Activated CD4-positive, alpha-beta T cell treated with anti-CD3 and anti-CD28 coated beads, Interleukin-2, Interleukin-4, amounts not matched to agents 100 ng/mL and 50 ng/mL, durations not matched to agents 16 hours and 8 hours (primary cell): ENCODE results near the gene TSPO2.

Experiments used
- DNase-seq: peaks from one replicate; pipeline ENCODE4 v3.0.0-alpha.2; 2020; ENCODE audit warnings: low spot score

Gene TSPO2

GRCh38 chr6:41075651-41076626, 33.7 kb downstream of the TSPO2 start:
- no peak for DNase-seq

DNA sequence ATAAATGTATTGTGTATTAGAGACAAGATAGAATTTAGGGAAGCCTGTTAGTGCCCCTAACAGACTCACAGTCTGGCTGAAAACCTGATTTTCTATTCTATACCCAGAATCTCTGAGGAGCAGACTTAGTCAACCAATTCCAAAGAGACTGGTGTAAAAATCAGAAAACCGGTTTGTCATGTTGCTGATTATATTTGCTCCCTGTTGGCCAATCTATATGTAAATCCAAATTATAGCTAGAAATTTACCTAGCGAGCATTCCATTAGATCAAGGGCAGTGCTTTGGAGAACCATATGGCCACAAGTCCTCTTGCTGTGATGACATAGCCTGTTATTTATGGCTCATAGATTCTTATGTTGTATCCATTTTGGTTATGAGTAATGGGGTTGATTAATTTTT, 35.3 kb downstream of the TSPO2 start:
- no peak for DNase-seq

GRCh38 chr6:41078101-41078500, 35.8 kb downstream of the TSPO2 start:
- no peak for DNase-seq

- DNase-seq, result no peak
Observed at GRCh38 chr6:41079080-41079479, 36.8 kb downstream of the TSPO2 start.

DNA sequence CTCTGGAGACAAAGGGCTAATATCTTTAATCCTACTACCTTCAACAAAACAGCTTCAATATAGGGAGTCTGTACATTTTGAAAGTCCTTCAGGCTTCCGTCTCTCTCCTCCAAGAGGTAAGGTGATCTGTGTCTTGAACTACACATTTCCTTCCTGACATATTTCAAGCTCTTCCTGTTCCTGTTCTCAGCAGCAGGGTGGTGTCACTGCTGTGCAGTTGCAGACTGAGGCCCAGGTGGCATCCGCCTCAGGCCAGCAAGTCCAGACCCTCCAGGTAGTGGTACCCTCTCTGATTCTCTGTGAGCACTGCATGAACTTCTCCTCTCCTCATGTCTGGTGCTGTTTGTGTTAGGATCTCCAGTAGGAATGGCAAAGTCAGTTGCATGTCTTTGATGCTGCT, 38.4 kb downstream of the TSPO2 start:
- peak; percentile 39 for DNase-seq

DNA sequence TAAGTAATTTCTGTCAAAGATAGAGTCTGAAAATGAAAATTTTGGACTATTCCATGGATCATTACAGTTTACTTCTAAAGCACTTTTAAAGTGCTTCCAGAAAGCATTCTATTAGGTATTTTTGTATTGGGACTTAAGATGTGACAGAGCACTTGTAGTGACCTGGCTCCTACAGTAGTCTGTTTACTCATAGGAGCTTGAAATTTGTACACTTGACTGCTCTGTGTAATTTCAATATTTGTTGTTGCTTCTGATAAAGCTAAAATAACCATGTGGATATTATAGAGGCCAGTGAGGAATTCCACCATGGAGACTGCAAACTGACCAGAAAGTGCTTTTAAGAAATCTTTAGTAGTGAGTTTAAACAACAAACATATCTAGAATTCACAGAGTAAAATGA, 40.8 kb downstream of the TSPO2 start:
- DNase-seq, result no peak

DNA sequence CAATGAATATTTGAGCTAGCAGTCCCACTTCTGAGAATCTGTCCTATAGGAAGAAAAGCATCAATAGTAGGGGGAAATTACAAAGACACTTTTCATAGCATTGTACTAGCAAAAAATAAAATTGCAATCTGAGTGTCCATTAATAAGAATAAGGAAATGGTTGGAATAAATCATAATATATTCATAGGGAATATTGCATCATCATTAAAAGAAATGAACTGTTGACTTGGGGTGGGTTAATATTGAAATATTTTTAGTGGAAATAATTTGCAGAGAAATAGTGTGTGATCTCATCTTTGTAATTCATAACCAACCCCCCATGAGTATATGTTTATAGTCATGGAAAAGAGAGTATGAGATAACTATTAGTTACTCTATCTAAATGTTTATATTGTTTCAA, 42.9 kb downstream of the TSPO2 start:
- no peak for DNase-seq

DNA sequence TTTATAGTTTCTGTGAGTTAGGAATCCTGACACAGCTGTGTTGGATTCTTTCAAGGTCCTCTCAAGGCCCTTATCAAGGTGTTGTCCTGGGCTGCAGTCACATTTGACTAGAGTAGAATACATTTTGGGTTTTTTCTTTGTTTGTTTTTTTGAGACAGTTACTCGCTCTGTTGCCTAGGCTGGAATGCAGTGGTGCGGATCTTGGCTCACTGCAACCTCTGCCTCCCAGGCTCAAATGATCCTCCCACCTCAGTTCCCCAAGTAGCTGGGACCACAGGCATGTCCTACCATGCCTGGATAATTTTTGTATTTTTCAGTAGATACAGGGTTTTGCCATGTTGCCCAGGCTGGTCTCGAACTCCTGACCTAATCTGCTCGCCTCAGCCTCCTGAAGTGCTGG, 46.2 kb downstream of the TSPO2 start:
- DNase-seq, result no peak

- DNase-seq, result no peak
Observed at GRCh38 chr6:41090841-41091761, 48.8 kb downstream of the TSPO2 start.

- DNase-seq, result peak; percentile 6
Observed at GRCh38 chr6:41092421-41093140, 50.3 kb downstream of the TSPO2 start.

GRCh38 chr6:41093729-41094128, 51.5 kb downstream of the TSPO2 start:
- no peak for DNase-seq
